HG02870 (cell line): ENCODE measurements around the gene TMEM51.
"Not testable (repeated sequence)": the region's sequence is repeated elsewhere in the genome, so short reads cannot be mapped to it uniquely, and the experiment has no call there.

Experiments
- ATAC-seq: cut with Tn5 transposase; IDR thresholded peaks from one replicate; pipeline ENCODE4 v1.9.1; 2021; ENCODE audit warnings: mild to moderate bottlenecking, moderate library complexity; ENCODE audit not compliant: unreplicated experiment

The TMEM51 gene

GRCh38 chr1:15175324-15176094 lies 22.0 kb downstream of the TMEM51 start:
- not testable (repeated sequence) for ATAC-seq

DNA sequence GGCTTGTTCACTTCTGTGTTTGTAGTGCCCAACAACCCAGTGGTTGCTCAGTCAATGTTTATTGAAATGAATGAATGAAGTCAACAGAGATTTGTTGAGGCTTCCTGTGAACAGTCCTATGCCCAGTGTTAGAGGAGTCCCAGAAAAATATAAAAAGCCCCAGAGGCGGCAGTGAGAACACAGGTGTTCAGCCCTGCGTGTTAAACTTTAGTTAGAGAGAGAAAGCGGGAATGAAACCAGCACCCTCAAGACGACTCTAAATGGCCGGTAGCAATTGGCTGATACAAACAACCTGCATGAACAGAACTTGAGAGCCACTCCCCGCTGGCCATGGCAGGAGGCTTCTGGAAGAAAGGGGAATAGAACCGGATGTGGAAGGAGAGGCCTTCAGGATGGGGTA lies 22.6 kb downstream of the TMEM51 start:
- ATAC-seq: peak; percentile 57

GRCh38 chr1:15176898-15177665 lies 23.5 kb downstream of the TMEM51 start:
- no peak for ATAC-seq

- ATAC-seq: no peak
Measured at GRCh38 chr1:15177710-15178166, 24.2 kb downstream of the TMEM51 start.

GRCh38 chr1:15178571-15179484 lies 25.3 kb downstream of the TMEM51 start:
- ATAC-seq: no peak

DNA sequence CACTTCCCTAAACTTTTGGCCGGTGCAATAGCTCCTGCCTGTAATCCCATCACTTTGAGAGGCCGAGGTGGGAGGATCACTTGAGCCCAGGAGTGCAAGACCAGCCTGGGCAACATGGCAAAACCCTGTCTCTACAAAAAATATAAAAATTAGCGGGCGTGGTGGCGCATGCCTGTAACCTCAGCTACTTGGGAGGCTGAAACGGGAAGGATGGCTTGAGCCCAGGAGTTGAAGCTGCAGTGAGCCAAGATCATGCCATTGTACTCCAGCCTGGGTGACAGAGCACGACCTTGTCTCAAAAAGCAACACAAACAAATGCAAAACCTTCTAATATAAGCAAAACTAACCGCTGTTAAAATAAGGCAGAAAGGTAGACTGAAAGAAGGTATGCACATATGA lies 25.9 kb downstream of the TMEM51 start:
- no peak for ATAC-seq

GRCh38 chr1:15180189-15180588 lies 26.6 kb downstream of the TMEM51 start:
- ATAC-seq: no peak

DNA sequence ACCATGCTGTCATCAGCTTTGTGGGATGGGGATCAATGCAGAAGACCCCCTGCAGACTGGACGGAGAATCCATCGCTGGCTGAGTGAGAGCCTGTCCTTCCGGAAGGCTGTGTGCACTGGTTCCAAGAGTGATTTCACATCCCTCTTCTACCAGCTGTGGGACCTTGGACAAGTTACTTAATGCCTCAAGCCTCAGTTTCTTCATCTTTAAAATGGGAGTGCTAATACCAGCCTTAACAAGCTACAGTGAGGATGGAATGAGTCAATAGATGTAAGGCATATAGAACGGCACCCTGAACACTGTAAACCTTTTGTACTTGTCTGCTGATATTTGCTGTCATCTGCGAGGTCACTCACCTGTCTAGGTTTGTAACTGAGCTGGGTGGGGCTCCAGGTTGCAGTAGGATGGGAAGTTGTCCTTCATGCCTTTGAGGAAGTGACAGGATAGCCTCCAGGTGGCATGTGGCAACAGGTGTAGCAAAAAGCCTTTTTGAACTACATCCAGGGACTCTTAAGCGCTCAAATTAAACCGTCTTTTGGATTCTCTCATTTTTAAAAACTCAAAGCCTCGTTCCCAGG lies 27.5 kb downstream of the TMEM51 start:
- ATAC-seq: no peak

GRCh38 chr1:15181564-15181963 lies 28.0 kb downstream of the TMEM51 start:
- no peak for ATAC-seq

- no peak for ATAC-seq
Measured at GRCh38 chr1:15184436-15185241, 31.1 kb downstream of the TMEM51 start.

GRCh38 chr1:15185617-15186016 lies 32.1 kb downstream of the TMEM51 start:
- ATAC-seq: no peak

- ATAC-seq: no peak
Measured at GRCh38 chr1:15186073-15186845, 32.7 kb downstream of the TMEM51 start.

GRCh38 chr1:15186846-15187151 lies 33.3 kb downstream of the TMEM51 start:
- no peak for ATAC-seq

DNA sequence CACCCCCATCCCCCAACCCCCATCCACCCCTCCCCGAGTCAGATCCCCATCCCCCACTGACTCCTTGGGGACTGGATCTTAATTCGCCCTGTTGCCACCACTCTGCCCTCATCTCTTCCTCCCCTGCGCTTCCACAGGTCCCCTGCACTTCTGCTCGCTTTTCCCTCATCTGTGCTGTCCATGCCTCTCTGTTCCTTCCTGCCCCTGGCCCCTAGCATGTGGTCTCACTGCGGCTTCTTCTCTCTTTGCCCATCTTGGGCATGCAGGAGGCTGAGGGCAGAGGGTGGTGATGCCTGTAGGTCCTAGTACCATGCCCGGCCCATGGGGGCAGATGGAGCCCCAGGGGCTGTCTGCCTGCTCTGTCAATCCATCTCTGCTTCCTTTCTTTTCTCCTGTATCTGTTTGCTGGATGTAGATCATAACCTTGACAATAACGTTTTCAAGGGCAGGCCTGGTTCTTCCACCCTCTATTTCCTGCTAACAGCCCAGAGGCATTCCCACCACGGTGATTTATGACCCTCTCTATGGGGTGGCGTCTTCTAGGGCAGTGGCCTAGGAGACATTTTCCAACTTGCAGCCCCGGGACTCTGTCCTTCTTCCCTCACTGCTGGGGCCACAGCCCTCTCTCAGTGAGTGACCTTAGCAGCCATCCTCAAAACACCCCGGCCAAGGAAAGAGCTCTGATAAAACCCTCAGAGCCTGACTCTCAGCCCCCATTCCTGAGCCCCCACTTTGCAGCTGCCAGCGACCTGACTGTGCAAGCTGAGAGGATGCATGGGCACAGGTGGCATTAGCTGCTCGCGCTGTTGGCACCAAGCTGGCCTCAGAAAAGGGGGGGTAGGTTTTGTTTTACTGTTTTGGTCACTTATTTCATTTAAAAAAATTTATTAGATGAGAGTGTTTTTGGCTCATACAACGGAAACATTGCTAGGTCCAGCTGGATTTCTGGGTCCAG lies 33.9 kb downstream of the TMEM51 start:
- no peak for ATAC-seq

GRCh38 chr1:15188130-15188524 lies 34.6 kb downstream of the TMEM51 start:
- no peak for ATAC-seq

GRCh38 chr1:15188678-15189077 lies 35.1 kb downstream of the TMEM51 start:
- no peak for ATAC-seq

GRCh38 chr1:15189692-15190370 lies 36.3 kb downstream of the TMEM51 start:
- no peak for ATAC-seq

DNA sequence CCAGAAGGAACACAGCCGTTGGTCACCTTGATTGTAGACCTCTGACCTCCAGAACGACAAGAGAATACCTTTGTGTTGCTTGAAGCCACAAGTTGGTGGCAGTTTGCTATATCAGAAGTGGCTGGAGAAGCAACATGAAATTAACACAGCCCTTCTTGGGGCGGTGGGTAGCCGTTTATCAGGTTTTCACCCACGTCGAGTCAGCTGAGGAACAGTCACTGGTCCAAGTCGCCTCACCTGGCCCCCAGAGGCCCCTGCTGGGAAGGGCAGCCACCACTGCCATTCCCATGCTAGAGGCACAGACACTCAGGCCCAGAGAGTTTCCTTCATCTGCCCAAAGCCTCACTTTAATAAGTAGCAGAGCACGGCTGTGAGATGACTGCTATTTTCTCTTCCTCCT lies 37.7 kb downstream of the TMEM51 start:
- ATAC-seq: no peak
